HepG2 (cell line): Measurements from ENCODE around the gene CKS1B. TPM values are rescaled to one million over a fixed set of nuclear protein-coding genes. Genes with fewer than 3 reads are reported as not detected.

ENCODE experiments used
- ARNTL ChIP-seq: sonication (generic); formaldehyde crosslinking; IDR thresholded peaks from 2 replicates; pipeline ENCODE4 v1.4.0; 2020; ENCODE audit warnings: mild to moderate bottlenecking, missing genetic modification reagents
- BRD4 ChIP-seq: sonication (generic); formaldehyde crosslinking; IDR thresholded peaks from 2 replicates; pipeline ENCODE4 v1.4.0; 2020; ENCODE audit warnings: missing genetic modification reagents
- DRAP1 ChIP-seq: IDR thresholded peaks from 2 replicates; pipeline ENCODE4 v1.6.1; 2016; ENCODE audit warnings: missing genetic modification reagents, missing compliant biosample characterization
- HIVEP1 ChIP-seq: sonication (generic); formaldehyde crosslinking; IDR thresholded peaks from 2 replicates; pipeline ENCODE4 v1.4.0; 2020; ENCODE audit warnings: mild to moderate bottlenecking, missing genetic modification reagents
- HOXA7 ChIP-seq: sonication (generic); formaldehyde crosslinking; IDR thresholded peaks from 2 replicates; pipeline ENCODE4 v1.8.1; 2022; ENCODE audit warnings: mild to moderate bottlenecking, missing genetic modification reagents, moderate library complexity
- MAFK ChIP-seq, 2 experiments: IDR thresholded peaks in 1 of 2; conservative IDR thresholded peaks in 1 of 2; 2 replicates each; pipeline ENCODE4 v1.6.1; 2011; ENCODE audit warnings: improper control_type of control experiment in 2 of 2, low read length in 2 of 2
- MEIS1 ChIP-seq: sonication (generic); formaldehyde crosslinking; IDR thresholded peaks from 2 replicates; pipeline ENCODE4 v1.9.0; 2021; ENCODE audit warnings: mild to moderate bottlenecking, missing genetic modification reagents, moderate library complexity, borderline replicate concordance
- MLX ChIP-seq: IDR thresholded peaks from 2 replicates; pipeline ENCODE4 v1.6.1; 2016
- PAX8 ChIP-seq: sonication (generic); formaldehyde crosslinking; IDR thresholded peaks from 2 replicates; pipeline ENCODE4 v1.8.0; 2022; ENCODE audit warnings: mild to moderate bottlenecking, missing genetic modification reagents, borderline replicate concordance
- RAD21 ChIP-seq: fragments of 450-650 bp; formaldehyde crosslinking; IDR thresholded peaks from 2 replicates; pipeline ENCODE4 v1.5.0; 2020; ENCODE audit warnings: mild to moderate bottlenecking
- RBM39 ChIP-seq: fragments of 200-400 bp; formaldehyde crosslinking; IDR thresholded peaks from one replicate; pipeline ENCODE4 v1.6.1; 2018; ENCODE audit warnings: antibody characterized with exemption, mild to moderate bottlenecking, low read depth, low read length; ENCODE audit not compliant: poor library complexity, severe bottlenecking
- TEF ChIP-seq: sonication (generic); formaldehyde crosslinking; IDR thresholded peaks from 2 replicates; pipeline ENCODE4 v1.5.0; 2020; ENCODE audit warnings: missing genetic modification reagents
- TFE3 ChIP-seq: IDR thresholded peaks from 2 replicates; pipeline ENCODE4 v1.6.1; 2016
- TSC22D2 ChIP-seq: sonication (generic); formaldehyde crosslinking; IDR thresholded peaks from 2 replicates; pipeline ENCODE4 v1.5.1; 2020; ENCODE audit warnings: missing genetic modification reagents, mild to moderate bottlenecking, borderline replicate concordance
- XBP1 ChIP-seq: sonication (generic); formaldehyde crosslinking; IDR thresholded peaks from 2 replicates; pipeline ENCODE4 v1.5.0; 2020; ENCODE audit warnings: missing genetic modification reagents
- ZFP62 ChIP-seq: sonication (generic); formaldehyde crosslinking; IDR thresholded peaks from 2 replicates; pipeline ENCODE4 v1.4.0; 2020; ENCODE audit warnings: missing genetic modification reagents
- ZFP82 ChIP-seq: sonication (generic); formaldehyde crosslinking; IDR thresholded peaks from 2 replicates; pipeline ENCODE4 v1.5.1; 2020; ENCODE audit warnings: mild to moderate bottlenecking, missing genetic modification reagents, borderline replicate concordance
- ZFP90 ChIP-seq: sonication (generic); formaldehyde crosslinking; IDR thresholded peaks from 2 replicates; pipeline ENCODE4 v1.8.0; 2022; ENCODE audit warnings: missing genetic modification reagents, mild to moderate bottlenecking, inconsistent platforms, borderline replicate concordance
- ZFYVE20 ChIP-seq: sonication (generic); formaldehyde crosslinking; IDR thresholded peaks from 2 replicates; pipeline ENCODE4 v1.8.0; 2023; ENCODE audit warnings: low read depth, mild to moderate bottlenecking, moderate library complexity, missing genetic modification reagents, borderline replicate concordance
- ZNF230 ChIP-seq: sonication (generic); formaldehyde crosslinking; IDR thresholded peaks from 2 replicates; pipeline ENCODE4 v1.4.0; 2020; ENCODE audit warnings: mild to moderate bottlenecking, missing genetic modification reagents
- ZNF335 ChIP-seq: sonication (generic); formaldehyde crosslinking; IDR thresholded peaks from 2 replicates; pipeline ENCODE4 v1.4.0; 2020; ENCODE audit warnings: missing genetic modification reagents
- ZNF34 ChIP-seq: sonication (generic); formaldehyde crosslinking; IDR thresholded peaks from 2 replicates; pipeline ENCODE4 v1.4.0; 2020; ENCODE audit warnings: mild to moderate bottlenecking, missing genetic modification reagents, borderline replicate concordance
- ZNF44 ChIP-seq: sonication (generic); formaldehyde crosslinking; IDR thresholded peaks from 2 replicates; pipeline ENCODE4 v1.5.1; 2020; ENCODE audit warnings: mild to moderate bottlenecking, missing genetic modification reagents
- ZNF543 ChIP-seq: sonication (generic); formaldehyde crosslinking; IDR thresholded peaks from 2 replicates; pipeline ENCODE4 v1.4.0; 2020; ENCODE audit warnings: mild to moderate bottlenecking, missing genetic modification reagents
- ZNF614 ChIP-seq: IDR thresholded peaks from 2 replicates; pipeline ENCODE4 v1.6.1; 2018; ENCODE audit warnings: missing biosample characterization, missing genetic modification reagents, inconsistent platforms, borderline replicate concordance
- ZNF670 ChIP-seq: sonication (generic); formaldehyde crosslinking; IDR thresholded peaks from 2 replicates; pipeline ENCODE4 v1.8.0; 2022; ENCODE audit warnings: mild to moderate bottlenecking, missing genetic modification reagents, borderline replicate concordance
- ZNF724P ChIP-seq: sonication (generic); formaldehyde crosslinking; IDR thresholded peaks from 2 replicates; pipeline ENCODE4 v1.8.0; 2022; ENCODE audit warnings: missing genetic modification reagents, borderline replicate concordance
- polyA plus RNA-seq, 8 experiments: library from polyadenylated mRNA; depleted of rRNA in 3 of 8; stranded (reverse) in 7 of 8; unstranded in 1 of 8; fragments of >200 nt; fragmentation: Illumina TruSeq in 4 of 8; extraction: Trizol in 4 of 8; gene quantifications; 2 replicates each; pipeline versions ENCODE4 v1.2.1 to v1.2.3, GENCODE V29; 2011 to 2016; ENCODE audit warnings: low read depth in 4 of 8, missing spikeins in 1 of 8, mixed read lengths in 1 of 8; ENCODE audit not compliant: insufficient read depth in 1 of 8
- total RNA-seq, 5 experiments: library from RNA; depleted of rRNA; stranded (reverse); fragments of >200 nt; fragmentation: Illumina TruSeq; extraction: Trizol; gene quantifications; 2 replicates each; pipeline ENCODE4 v1.2.3, GENCODE V29; 2016; ENCODE audit warnings: low read depth in 1 of 5

Gene CKS1B
- total and polyA plus RNA-seq, 2 of the 13 experiments (the other 11 are each of a cell fraction or from before 2014, with no cell fraction given) = 217 to 222 TPM

- TF ChIP-seq ZNF543 (CRISPR knock-in tag) (0 out of 2 replicates have a peak, but pooled peaks have one; percentile 30), ZNF335 (CRISPR knock-in tag) (0 out of 2 replicates have a peak, but pooled peaks have one; percentile 55), ARNTL (CRISPR knock-in tag) (peak; percentile 34; the same call in 1 of the 2 replicates), ZNF34 (CRISPR knock-in tag) (peak; percentile 70; the same call in 1 of the 2 replicates), ZNF614 (CRISPR knock-in tag) (peak; percentile 83; the same call in 1 of the 2 replicates), TSC22D2 (CRISPR knock-in tag) (peak; percentile 28; the same call in 1 of the 2 replicates), PAX8 (CRISPR knock-in tag) (no peak), BRD4 (CRISPR knock-in tag) (peak; percentile 87), ZFP90 (CRISPR knock-in tag) (peak; percentile 88; the same call in 1 of the 2 replicates), HIVEP1 (CRISPR knock-in tag) (peak; percentile 85), ZFP62 (CRISPR knock-in tag) (no peak), TFE3 (CRISPR knock-in tag) (0 out of 2 replicates have a peak, but pooled peaks have one; percentile 41), ZNF724P (CRISPR knock-in tag) (peak; percentile 88; the same call in 1 of the 2 replicates), XBP1 (CRISPR knock-in tag) (no peak; the same call in 1 of the 2 replicates), RAD21 (CRISPR knock-in tag) (peak; percentile 99), ZFYVE20 (CRISPR knock-in tag) (no peak), MEIS1 (CRISPR knock-in tag) (no peak; the same call in 1 of the 2 replicates), ZNF230 (peak; percentile 84), MAFK (conservative IDR thresholded peaks at IDR 0.05 in 1 of 2, IDR thresholded peaks at IDR 0.05 in 1 of 2; ENCODE audit: low read length in 2 of 2) (no peak), ZNF670 (CRISPR knock-in tag) (0 out of 2 replicates have a peak, but pooled peaks have one; percentile 52), ZNF44 (no peak), DRAP1 (CRISPR knock-in tag) (peak; percentile 78), RBM39 (no peak), ZFP82 (no peak), HOXA7 (CRISPR knock-in tag) (no peak), MLX (CRISPR knock-in tag) (no peak), TEF (no peak)
These were observed 42.8 kb downstream of the CKS1B start (continued) for GRCh38 chr1:155017041-155017945.
